Stomach (tissue), 4 donors: Measurements from ENCODE around the gene EFL1.
"Not testable (repeated sequence)": the region's sequence is repeated elsewhere in the genome, so short reads cannot be mapped to it uniquely, and the experiment has no call there.

ENCODE experiments used
- CTCF ChIP-seq, 7 experiments: fragments of 450-650 bp in 4 of 7; fragments of 200-600 bp in 3 of 7; sonication (generic) in 3 of 7; IDR thresholded peaks; one replicate each; pipeline ENCODE4 v1.5.1; 2016 to 2019; ENCODE audit warnings: antibody characterized with exemption in 7 of 7, control low read depth in 2 of 7, mild to moderate bottlenecking in 1 of 7
- POLR2AphosphoS5 ChIP-seq, 3 donors: sonication (generic); formaldehyde crosslinking; IDR thresholded peaks; one replicate each; pipeline ENCODE4 v1.6.1; 2016; ENCODE audit warnings: antibody characterized with exemption in 3 of 3

GRCh38 chr15:82286475-82286874 lies 23.9 kb upstream of the EFL1 start:
- not testable (repeated sequence) for TF ChIP-seq POLR2AphosphoS5, CTCF (IDR thresholded peaks at IDR 0.05)
